HepG2 (cell line): Measurements from ENCODE around the gene SLC22A23. TPM values are rescaled to one million over a fixed set of nuclear protein-coding genes. Genes with fewer than 3 reads are reported as not detected.

Experiments
- BCL6 ChIP-seq: IDR thresholded peaks from 2 replicates; pipeline ENCODE4 v1.6.1; 2016; ENCODE audit warnings: missing genetic modification reagents, missing compliant biosample characterization
- CCAR2 ChIP-seq: fragments of 200-400 bp; formaldehyde crosslinking; optimal IDR thresholded peaks from 2 replicates; pipeline ENCODE3; 2018; ENCODE audit warnings: low read depth, mild to moderate bottlenecking, low read length, moderate library complexity
- ELF3 ChIP-seq: IDR thresholded peaks from 2 replicates; pipeline ENCODE4 v1.6.1; 2016; ENCODE audit warnings: missing genetic modification reagents, missing compliant biosample characterization
- GTF3A ChIP-seq: sonication (generic); formaldehyde crosslinking; conservative IDR thresholded peaks from 2 replicates; pipeline ENCODE4 v1.4.0; 2020; ENCODE audit warnings: mild to moderate bottlenecking, missing genetic modification reagents
- HDAC2 ChIP-seq: sonication (generic); formaldehyde crosslinking; IDR thresholded peaks from 2 replicates; pipeline ENCODE4 v1.4.0; 2020; ENCODE audit warnings: missing genetic modification reagents
- HNF4A ChIP-seq: sonication (generic); formaldehyde crosslinking; IDR thresholded peaks from 2 replicates; pipeline ENCODE4 v1.4.0; 2020; ENCODE audit warnings: missing genetic modification reagents
- HNRNPK ChIP-seq: fragments of 200-400 bp; formaldehyde crosslinking; IDR thresholded peaks from 2 replicates; pipeline ENCODE4 v1.6.1; 2018; ENCODE audit warnings: low read length, low read depth, moderate library complexity, mild to moderate bottlenecking; ENCODE audit not compliant: poor library complexity, severe bottlenecking
- IKZF4 ChIP-seq: sonication (generic); formaldehyde crosslinking; IDR thresholded peaks from 2 replicates; pipeline ENCODE4 v1.5.1; 2020; ENCODE audit warnings: borderline replicate concordance, mild to moderate bottlenecking, low read depth, missing genetic modification reagents; ENCODE audit errors: not compliant biosample characterization
- KDM2A ChIP-seq: sonication (generic); formaldehyde crosslinking; IDR thresholded peaks from 2 replicates; pipeline ENCODE4 v1.4.0; 2020; ENCODE audit warnings: low read depth, missing genetic modification reagents, borderline replicate concordance
- MEIS2 ChIP-seq: sonication (generic); formaldehyde crosslinking; IDR thresholded peaks from 2 replicates; pipeline ENCODE4 v1.9.0; 2021; ENCODE audit warnings: mild to moderate bottlenecking, missing genetic modification reagents
- PAXIP1 ChIP-seq: sonication (generic); formaldehyde crosslinking; conservative IDR thresholded peaks from 2 replicates; pipeline ENCODE4 v1.4.0; 2020; ENCODE audit warnings: mild to moderate bottlenecking, missing genetic modification reagents, moderate library complexity
- RFX5 ChIP-seq: IDR thresholded peaks from 2 replicates; pipeline ENCODE4 v1.6.1; 2011; ENCODE audit warnings: low read depth, low read length, improper control_type of control experiment
- SAP130 ChIP-seq: IDR thresholded peaks from 2 replicates; pipeline ENCODE4 v1.6.1; 2016; ENCODE audit warnings: low read depth
- TBL1XR1 ChIP-seq: fragments of 150-350 bp; IDR thresholded peaks from 2 replicates; pipeline ENCODE4 v1.6.1; 2014; ENCODE audit warnings: borderline replicate concordance, low read length; ENCODE audit not compliant: partially characterized antibody
- TBP ChIP-seq: sonication (generic); formaldehyde crosslinking; IDR thresholded peaks from 2 replicates; pipeline ENCODE4 v1.5.0; 2020; ENCODE audit warnings: missing genetic modification reagents
- TBX2 ChIP-seq: sonication (generic); formaldehyde crosslinking; IDR thresholded peaks from 2 replicates; pipeline ENCODE4 v1.5.0; 2020; ENCODE audit warnings: missing genetic modification reagents, mild to moderate bottlenecking, borderline replicate concordance
- ZBTB46 ChIP-seq: sonication (generic); formaldehyde crosslinking; IDR thresholded peaks from 2 replicates; pipeline ENCODE4 v1.4.0; 2020; ENCODE audit warnings: mild to moderate bottlenecking, missing genetic modification reagents, borderline replicate concordance
- ZBTB7B ChIP-seq: sonication (generic); formaldehyde crosslinking; IDR thresholded peaks from 2 replicates; pipeline ENCODE4 v1.4.0; 2020; ENCODE audit warnings: missing genetic modification reagents
- ZFP41 ChIP-seq: sonication (generic); formaldehyde crosslinking; IDR thresholded peaks from 2 replicates; pipeline ENCODE4 v1.4.0; 2020; ENCODE audit warnings: mild to moderate bottlenecking, missing genetic modification reagents, borderline replicate concordance
- ZFY ChIP-seq: sonication (generic); formaldehyde crosslinking; IDR thresholded peaks from 2 replicates; pipeline ENCODE4 v1.4.0; 2020; ENCODE audit warnings: missing genetic modification reagents
- ZKSCAN5 ChIP-seq: sonication (generic); formaldehyde crosslinking; IDR thresholded peaks from 2 replicates; pipeline ENCODE4 v1.5.1; 2020; ENCODE audit warnings: mild to moderate bottlenecking, missing genetic modification reagents
- ZNF460 ChIP-seq: sonication (generic); formaldehyde crosslinking; IDR thresholded peaks from 2 replicates; pipeline ENCODE4 v1.5.1; 2020; ENCODE audit warnings: missing genetic modification reagents, mild to moderate bottlenecking, borderline replicate concordance
- ZNF607 ChIP-seq: sonication (generic); formaldehyde crosslinking; IDR thresholded peaks from 2 replicates; pipeline ENCODE4 v1.5.1; 2020; ENCODE audit warnings: missing genetic modification reagents, mild to moderate bottlenecking, borderline replicate concordance
- polyA plus RNA-seq, 8 experiments: library from polyadenylated mRNA; depleted of rRNA in 3 of 8; stranded (reverse) in 7 of 8; unstranded in 1 of 8; fragments of >200 nt; fragmentation: Illumina TruSeq in 4 of 8; extraction: Trizol in 4 of 8; gene quantifications; 2 replicates each; pipeline versions ENCODE4 v1.2.1 to v1.2.3, GENCODE V29; 2011 to 2016; ENCODE audit warnings: low read depth in 4 of 8, missing spikeins in 1 of 8, mixed read lengths in 1 of 8; ENCODE audit not compliant: insufficient read depth in 1 of 8
- total RNA-seq, 5 experiments: library from RNA; depleted of rRNA; stranded (reverse); fragments of >200 nt; fragmentation: Illumina TruSeq; extraction: Trizol; gene quantifications; 2 replicates each; pipeline ENCODE4 v1.2.3, GENCODE V29; 2016; ENCODE audit warnings: low read depth in 1 of 5
- TF ChIP-seq, protein P1 (sequence below): IDR thresholded peaks from 2 replicates; pipeline ENCODE4 v1.6.1; 2016; ENCODE audit warnings: missing genetic modification reagents, missing compliant biosample characterization

Gene SLC22A23
- total and polyA plus RNA-seq, 2 of the 13 experiments (the other 11 are each of a cell fraction or from before 2014, with no cell fraction given): 11.8 to 17.5 TPM

DNA sequence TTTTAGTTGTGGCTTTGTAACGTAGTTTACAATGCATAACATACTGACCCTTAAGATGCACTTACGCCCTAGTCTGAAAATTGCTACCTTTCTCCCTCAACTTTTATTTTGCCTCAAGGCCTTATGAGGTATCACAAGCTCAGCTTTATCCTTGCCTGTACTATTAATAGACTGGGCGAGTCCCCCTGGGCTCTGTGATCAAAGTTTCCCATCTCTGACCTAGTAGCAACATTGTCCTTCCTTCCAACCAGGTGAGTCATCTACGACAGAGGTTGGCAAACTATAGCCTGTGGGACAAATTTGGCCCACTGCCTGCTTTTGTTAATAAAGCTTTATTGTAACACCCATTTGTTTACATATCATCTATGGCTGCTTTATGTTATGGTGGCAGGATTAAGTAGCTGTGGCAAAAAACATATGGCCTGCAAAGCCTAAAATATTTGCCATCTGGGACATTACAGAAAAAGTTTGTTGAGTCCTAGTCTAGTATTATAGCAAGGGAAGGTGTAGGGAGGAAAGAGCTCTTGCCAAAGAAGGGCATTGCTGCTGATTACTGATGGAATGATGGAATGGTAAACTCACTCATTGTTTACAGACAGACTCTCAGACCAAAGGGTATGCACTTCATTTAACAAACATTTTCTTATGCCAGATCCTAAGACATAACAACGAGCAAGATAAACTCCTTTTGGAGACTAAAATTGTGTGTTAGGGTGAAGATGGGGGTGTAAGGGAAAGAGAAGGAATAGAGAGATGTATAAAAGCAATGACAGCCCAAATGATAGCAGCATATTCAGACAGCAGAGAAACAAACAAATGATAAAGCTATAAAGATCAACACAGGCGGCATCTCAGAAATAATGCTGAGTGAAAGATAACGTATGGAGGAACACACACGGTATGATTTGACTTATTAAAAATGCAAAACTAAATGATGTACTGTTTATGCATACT, 74.2 kb downstream of the SLC22A23 start (continued):
- TF ChIP-seq CCAR2 (no peak), ZFY (CRISPR knock-in tag) (no peak), HNRNPK (no peak), MEIS2 (CRISPR knock-in tag) (no peak), ZNF607 (CRISPR knock-in tag) (0 out of 2 replicates have a peak, but pooled peaks have one; percentile 35), KDM2A (CRISPR knock-in tag) (no peak), SAP130 (CRISPR knock-in tag) (peak; percentile 77), IKZF4 (CRISPR knock-in tag) (no peak), TBX2 (peak; percentile 85; the same call in 1 of the 2 replicates), BCL6 (peak; percentile 51; the same call in 1 of the 2 replicates), PAXIP1 (CRISPR knock-in tag) (peak; percentile 68), ZKSCAN5 (CRISPR knock-in tag) (no peak), GTF3A (no peak), RFX5 (no peak), ZFP41 (CRISPR knock-in tag) (no peak), TBP (CRISPR knock-in tag) (no peak), HNF4A (no peak; the same call in 1 of the 2 replicates), ZBTB7B (0 out of 2 replicates have a peak, but pooled peaks have one; percentile 16), TBL1XR1 (peak; percentile 80), HDAC2 (CRISPR knock-in tag) (peak; percentile 67), ELF3 (CRISPR knock-in tag) (peak; percentile 42), ZBTB46 (no peak), ZNF460 (no peak)
- TF ChIP-seq, protein P1, sequence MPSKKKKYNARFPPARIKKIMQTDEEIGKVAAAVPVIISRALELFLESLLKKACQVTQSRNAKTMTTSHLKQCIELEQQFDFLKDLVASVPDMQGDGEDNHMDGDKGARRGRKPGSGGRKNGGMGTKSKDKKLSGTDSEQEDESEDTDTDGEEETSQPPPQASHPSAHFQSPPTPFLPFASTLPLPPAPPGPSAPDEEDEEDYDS (CRISPR knock-in tag): peak; percentile 51; the same call in 1 of the 2 replicates
